ENCODE results near the gene CCDC90B.

GRCh38 chr11:83335446-83336070 lies 49.4 kb upstream of the CCDC90B start:
- no peak for TF ChIP-seq PKNOX1 (IDR thresholded peaks at IDR 0.05)
- no peak for TF ChIP-seq TARDBP (IDR thresholded peaks at IDR 0.05)

All from HEK293T (cell line).